ENCODE measurements around the gene PHACTR3. TPM values are rescaled to one million over a fixed set of nuclear protein-coding genes. Genes with fewer than 3 reads are reported as not detected.
"Not testable (repeated sequence)": the region's sequence is repeated elsewhere in the genome, so short reads cannot be mapped to it uniquely, and the experiment has no call there.

Gene PHACTR3
- total RNA-seq, result not detected

DNA sequence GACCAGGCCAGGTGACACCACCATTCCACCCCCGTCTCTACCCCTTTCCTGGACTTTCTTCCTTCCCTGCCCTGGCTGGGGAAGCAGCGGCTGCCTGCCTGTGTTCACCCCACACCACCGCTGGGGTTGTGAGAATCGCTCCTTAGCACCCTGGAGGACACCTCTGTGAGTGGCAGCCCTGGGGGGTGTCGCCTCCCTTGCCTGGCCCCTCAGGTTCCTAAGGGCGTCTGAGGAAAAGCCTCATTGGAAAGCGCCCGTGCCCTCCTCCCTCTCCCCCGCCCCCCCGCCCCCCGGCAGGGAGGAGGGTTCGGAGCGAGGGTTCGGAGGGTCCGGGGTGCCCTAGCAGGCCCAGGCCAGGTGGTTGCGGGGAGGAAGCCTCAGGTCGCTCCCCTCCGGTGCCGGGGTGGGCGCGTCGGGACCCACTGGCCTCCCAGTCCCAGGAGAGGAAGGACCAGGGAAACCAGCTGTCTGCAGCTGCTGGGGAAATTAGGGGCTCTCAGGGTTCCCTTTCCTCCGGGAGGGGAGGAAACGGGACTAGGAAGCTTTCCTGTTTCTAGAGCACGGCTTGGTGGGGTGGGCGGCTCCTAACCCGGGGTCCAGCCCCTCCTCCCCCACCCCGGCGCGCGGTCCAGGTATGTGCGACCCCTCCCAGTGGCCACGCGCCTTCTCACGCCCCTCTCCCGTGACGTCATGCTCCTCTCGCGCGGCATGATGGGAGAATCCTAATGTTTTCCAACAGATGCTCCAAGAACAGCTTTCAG is at the start of gene PHACTR3:
TSS of gene PHACTR3 (plus strand) at position 760 of the 761 bp plus-strand sequence. CDS start 475 bp downstream, outside the sequence.
- peaks cover 51% of the 10 kb centered on the region for H3K27me3 Mint-ChIP-seq

DNA sequence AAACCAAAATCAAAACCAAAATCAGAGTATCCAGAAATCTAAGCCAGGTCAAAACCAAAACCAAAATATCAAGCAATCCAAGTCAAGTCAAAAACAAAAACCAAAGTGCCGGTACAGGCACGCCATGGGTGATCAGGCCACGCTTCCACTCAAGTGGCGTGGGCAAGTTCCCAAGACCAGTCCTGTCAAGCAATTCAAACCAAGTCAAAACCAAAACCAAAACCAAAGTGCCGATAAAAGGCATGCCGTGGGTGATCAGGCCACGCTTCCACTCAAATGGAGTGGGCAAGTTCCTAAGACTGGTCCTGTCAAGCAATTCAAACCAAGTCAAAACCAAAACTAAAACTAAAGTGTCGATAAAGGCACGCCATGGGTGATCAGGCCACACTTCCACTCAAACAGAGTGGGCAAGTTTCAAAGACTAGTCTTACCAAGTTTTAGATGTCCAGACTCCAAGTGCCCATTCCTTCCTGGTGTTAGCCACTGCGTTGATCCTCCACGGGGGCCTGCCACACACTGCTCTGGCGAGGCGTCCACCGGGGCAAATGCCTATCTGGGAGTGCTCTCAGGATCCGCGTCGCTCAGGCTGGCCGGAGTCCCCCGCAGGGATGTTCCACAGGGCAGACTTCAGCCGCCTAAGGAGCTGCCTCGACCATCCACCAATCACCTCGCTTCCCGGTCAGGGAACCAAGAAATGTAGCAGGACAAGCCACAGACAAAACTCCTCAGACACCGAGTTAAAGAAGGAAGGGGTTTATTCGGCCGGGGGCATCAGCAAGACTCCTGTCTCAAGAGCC is 46.4 kb upstream of the PHACTR3 start:
- not testable (repeated sequence) for H3K4me1 Mint-ChIP-seq; ATAC-seq (replicated peaks); H3K36me3 Mint-ChIP-seq (ENCODE audit: low read depth)

More for the DNA sequence above, at the start of gene PHACTR3:
- H3K36me3 Mint-ChIP-seq (ENCODE audit: low read depth), result no peaks in the 10 kb centered on the region
- no peak within 1 kb of the TSS for H3K4me3 Mint-ChIP-seq
- H3K4me1 Mint-ChIP-seq, result no peaks in the 10 kb centered on the region
- H3K9me3 Mint-ChIP-seq, result no peaks in the 10 kb centered on the region
- no peak within 1 kb of the TSS for H3K27ac Mint-ChIP-seq
- no peak for ATAC-seq (replicated peaks)

DNA sequence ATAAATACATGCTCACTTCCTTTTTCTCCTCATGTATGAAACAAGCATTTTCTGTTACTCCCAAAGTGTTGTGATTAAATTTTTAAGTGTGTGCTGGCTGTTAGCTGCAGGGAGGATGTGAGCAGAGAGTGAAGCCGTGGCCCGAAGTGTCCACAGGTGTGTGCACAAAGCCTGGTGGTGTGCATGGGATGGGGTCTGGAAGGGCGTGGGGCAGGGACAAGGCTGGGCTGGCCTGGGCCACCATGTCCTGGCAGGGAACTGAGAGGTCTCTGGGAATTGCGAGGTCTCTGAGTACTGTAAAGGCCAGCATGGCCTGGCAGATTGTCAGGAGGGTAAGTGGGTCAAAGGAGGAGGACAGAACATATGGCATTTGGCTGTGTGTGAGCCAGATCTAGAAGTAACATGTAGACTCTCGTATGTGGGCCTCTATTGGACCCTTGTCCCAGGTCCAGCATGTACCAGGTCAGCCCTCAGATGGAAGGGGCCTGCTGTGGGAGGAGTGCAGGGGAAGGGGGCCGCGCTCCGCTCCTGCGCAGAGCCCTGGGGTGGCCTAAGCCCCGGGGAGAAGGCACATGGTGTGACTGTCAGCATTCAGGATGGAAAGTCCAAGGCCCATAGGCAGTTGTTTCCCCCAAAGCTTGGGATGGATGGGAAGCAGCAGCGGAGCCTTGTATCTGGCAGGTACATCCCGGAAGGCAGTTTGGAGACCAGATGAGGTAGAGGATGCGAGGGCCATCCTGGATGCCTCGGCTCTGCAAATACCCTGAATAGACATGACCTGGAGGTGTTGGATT is 45.1 kb upstream of the PHACTR3 start:
- Mint-ChIP-seq H3K36me3 (ENCODE audit: low read depth) (no peaks in the 10 kb centered on the region), H3K9me3 (no peaks in the 10 kb centered on the region), H3K27ac (no peak overlapping the region), H3K4me1 (peaks cover 4% of the 10 kb centered on the region), H3K27me3 (peaks cover 30% of the 10 kb centered on the region), H3K4me3 (no peak overlapping the region)
- ATAC-seq (replicated peaks), result no peak

More for the DNA sequence above, 46.4 kb upstream of the PHACTR3 start:
- H3K9me3 Mint-ChIP-seq, H3K27ac Mint-ChIP-seq, H3K4me3 Mint-ChIP-seq: not testable (repeated sequence)
- peaks cover 24% of the 10 kb centered on the region for H3K27me3 Mint-ChIP-seq

DNA sequence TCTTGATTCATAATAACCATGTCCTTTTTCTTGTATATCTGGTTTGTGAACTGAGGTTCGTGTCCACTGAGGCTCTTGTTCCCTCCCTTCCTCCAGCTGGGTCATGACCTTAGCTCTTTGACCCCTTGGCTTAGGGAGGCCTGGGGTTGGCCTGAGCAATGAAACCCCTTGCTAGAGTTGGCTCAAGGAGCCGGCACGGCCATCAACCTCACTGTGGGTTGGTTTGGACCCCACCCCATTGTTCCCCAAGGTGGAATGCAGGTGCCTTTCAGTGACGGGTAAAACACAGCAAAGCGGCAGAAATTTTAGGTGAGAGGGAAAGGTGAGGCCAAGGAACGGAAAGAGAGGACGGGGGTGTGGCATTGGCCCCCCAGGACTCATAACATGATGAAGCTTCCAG is 44.5 kb upstream of the PHACTR3 start:
- no peak overlapping the region for H3K4me3 Mint-ChIP-seq
- no peaks in the 10 kb centered on the region for H3K9me3 Mint-ChIP-seq
- ATAC-seq (replicated peaks), result no peak
- H3K36me3 Mint-ChIP-seq (ENCODE audit: low read depth), result no peaks in the 10 kb centered on the region
- no peak overlapping the region for H3K27ac Mint-ChIP-seq
- peaks cover 30% of the 10 kb centered on the region for H3K27me3 Mint-ChIP-seq
- H3K4me1 Mint-ChIP-seq, result peaks cover 4% of the 10 kb centered on the region

DNA sequence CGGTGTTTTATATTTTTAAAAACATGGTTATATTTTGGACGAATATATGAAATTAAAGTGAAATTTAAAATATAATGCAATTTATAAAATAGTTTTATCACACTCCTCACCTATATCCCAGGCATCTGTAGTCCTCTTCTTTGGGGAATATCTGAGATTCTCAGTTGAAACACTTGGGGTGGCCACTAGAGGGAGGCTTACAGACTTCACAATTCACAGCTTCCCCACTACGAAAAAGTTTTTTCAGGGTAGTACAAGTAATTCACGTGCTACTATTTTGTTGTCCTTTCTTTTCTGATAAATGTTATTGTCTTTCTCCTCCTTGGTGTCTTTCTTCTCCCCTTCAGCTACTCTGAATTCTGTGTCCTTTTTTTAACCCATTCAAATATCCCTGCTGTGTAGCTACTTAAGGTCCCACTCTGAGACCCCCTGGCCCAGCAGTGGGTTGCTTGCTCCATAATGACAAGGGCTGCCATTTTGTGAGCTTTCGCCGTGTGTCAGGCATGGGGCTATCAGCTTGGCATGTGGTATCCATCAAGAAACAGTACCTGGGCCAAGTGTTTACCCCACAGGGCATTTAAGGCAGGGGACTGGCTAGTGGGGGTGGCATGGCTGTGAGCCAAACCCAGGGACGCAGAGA is 43.6 kb upstream of the PHACTR3 start:
- H3K9me3 Mint-ChIP-seq, result no peaks in the 10 kb centered on the region
- peaks cover 26% of the 10 kb centered on the region for H3K27me3 Mint-ChIP-seq
- no peak overlapping the region for H3K27ac Mint-ChIP-seq
- no peaks in the 10 kb centered on the region for H3K36me3 Mint-ChIP-seq (ENCODE audit: low read depth)
- ATAC-seq (replicated peaks), result no peak
- peaks cover 4% of the 10 kb centered on the region for H3K4me1 Mint-ChIP-seq
- no peak overlapping the region for H3K4me3 Mint-ChIP-seq

DNA sequence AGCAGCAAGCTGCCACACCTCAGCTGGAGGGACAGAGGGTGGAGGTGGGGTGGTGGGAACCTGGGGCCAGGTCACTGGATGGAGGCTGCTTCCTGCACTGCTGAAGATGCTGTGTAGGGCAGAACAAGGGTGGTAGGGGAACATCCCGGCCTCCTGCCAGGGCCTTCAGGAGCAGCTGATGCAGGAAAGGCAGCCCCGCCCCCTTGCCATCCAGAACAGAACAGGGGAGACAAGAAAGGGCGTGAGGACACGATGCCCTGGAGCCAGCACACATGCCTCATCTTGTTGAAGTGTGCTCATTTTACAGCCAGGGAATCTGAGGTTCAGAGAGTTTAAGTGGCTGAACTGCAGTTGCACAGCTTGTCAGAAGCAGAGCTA is 43.1 kb upstream of the PHACTR3 start:
- ATAC-seq (replicated peaks), result no peak

DNA sequence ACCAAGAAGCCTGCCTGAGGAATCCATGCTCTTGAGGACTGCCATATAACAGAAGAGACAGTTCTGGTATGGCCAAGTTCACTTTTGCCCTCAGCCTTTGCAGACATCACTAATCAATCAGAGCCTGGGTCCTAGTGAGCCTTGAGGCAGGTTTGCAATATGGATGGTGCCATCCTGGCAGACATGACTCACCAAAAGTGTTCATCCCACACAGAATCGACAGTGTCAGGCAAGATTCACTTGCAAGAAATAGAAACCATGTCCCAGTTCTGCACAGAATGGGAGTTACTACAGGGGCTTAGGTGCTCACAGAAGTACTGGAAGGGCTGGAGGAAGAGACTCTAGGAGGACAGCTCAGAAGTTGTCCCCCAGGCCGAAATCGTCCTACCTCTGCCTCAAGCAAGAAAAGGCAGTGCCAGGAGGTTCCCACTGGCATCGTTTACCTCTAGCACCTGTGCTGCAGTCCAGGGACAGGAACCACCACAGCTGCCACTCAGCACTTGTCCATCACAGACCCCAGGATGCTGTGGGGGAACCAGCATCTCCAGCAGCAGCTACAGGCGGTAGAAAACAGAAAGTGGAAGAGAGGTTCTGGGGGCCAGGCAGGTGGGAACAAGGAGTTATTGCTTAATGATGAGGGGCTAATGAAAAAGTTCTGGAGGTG is 42.6 kb upstream of the PHACTR3 start:
- Mint-ChIP-seq H3K27me3 (peaks cover 22% of the 10 kb centered on the region), H3K27ac (no peak overlapping the region), H3K9me3 (no peaks in the 10 kb centered on the region), H3K4me3 (no peak overlapping the region), H3K36me3 (ENCODE audit: low read depth) (no peaks in the 10 kb centered on the region), H3K4me1 (peaks cover 4% of the 10 kb centered on the region)
- no peak for ATAC-seq (replicated peaks)

More for the DNA sequence above, 43.1 kb upstream of the PHACTR3 start:
- Mint-ChIP-seq H3K4me1 (peaks cover 4% of the 10 kb centered on the region), H3K9me3 (no peaks in the 10 kb centered on the region), H3K27me3 (peaks cover 22% of the 10 kb centered on the region), H3K36me3 (ENCODE audit: low read depth) (no peaks in the 10 kb centered on the region), H3K27ac (no peak overlapping the region), H3K4me3 (no peak overlapping the region)

DNA sequence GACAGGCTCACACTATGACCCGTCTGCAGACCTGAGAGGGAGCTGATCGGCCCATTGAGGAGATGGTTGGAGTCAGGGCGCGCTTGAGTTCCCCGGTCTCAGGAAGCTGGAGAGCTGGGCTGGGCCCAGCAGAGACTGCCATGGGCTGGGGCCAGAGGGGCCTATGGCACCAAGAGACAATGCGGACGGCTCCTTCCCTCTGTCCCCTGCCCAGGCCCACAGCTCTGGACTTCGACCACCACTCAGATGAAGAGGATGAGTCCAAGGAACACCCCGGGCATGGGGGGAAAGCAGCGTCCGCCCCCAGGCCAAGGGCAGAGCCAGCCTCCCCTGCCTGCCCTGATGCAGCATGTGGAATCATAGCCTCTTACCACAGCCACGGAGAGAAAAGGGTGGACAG is 40.2 kb upstream of the PHACTR3 start:
- H3K4me3 Mint-ChIP-seq, result no peak overlapping the region
- no peaks in the 10 kb centered on the region for H3K36me3 Mint-ChIP-seq (ENCODE audit: low read depth)
- H3K27ac Mint-ChIP-seq, result no peak overlapping the region
- peaks cover 23% of the 10 kb centered on the region for H3K27me3 Mint-ChIP-seq
- no peaks in the 10 kb centered on the region for H3K4me1 Mint-ChIP-seq
- no peaks in the 10 kb centered on the region for H3K9me3 Mint-ChIP-seq
- no peak for ATAC-seq (replicated peaks)

DNA sequence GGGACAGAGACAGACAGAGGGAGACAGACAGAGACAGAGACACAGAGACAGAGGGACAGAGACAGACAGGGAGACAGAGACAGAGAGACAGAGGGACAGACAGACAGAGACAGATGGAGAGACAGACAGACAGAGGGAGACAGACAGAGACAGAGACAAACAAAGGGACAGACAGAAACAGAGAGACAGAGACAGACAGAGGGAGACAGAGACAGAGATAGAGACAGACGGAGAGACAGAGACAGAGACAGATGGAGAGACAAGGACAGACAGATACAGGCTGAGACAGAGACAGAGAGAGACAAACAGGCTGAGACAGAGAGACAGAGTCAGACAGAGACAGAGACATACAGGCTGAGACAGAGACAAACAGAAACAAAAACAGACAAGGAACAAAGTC is 39.4 kb upstream of the PHACTR3 start:
- Mint-ChIP-seq H3K27ac (no peak overlapping the region), H3K36me3 (ENCODE audit: low read depth) (no peaks in the 10 kb centered on the region), H3K4me1 (no peaks in the 10 kb centered on the region), H3K9me3 (no peaks in the 10 kb centered on the region), H3K27me3 (peaks cover 28% of the 10 kb centered on the region), H3K4me3 (no peak overlapping the region)
- no peak for ATAC-seq (replicated peaks)

DNA sequence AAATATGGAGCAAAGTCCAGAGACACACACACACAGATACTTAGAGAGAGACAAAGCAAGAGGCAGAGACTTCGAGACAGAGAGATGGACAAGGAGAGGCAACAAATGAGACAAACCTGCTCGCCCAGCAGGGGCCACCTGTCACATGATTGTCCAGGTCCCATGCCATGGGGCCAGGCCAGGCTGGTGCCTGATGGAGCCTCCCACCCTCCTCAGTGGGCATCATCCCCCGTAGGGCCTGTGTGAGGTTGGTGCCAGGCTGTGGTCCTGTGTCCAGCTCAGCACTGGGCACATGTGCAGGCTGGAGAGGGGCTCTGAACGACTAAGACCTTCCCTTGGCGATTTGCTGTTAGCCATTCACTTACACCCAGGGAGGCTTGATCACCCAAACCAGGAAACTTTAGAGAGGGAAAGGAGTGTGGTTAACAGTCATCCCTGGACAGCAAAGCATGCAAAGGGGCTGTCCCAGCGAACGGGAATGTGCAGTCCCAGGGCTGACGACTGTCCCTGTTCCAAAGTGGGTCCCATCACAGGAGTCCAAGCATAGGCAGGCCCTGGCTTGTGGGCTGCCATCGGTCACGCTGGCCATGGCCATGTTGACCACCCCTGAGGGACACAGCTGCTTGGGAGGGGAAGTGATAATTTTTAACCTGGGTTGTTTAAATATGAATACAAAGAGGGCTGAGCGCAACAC is 38.4 kb upstream of the PHACTR3 start:
- no peaks in the 10 kb centered on the region for H3K4me1 Mint-ChIP-seq
- no peak overlapping the region for H3K27ac Mint-ChIP-seq
- peaks cover 25% of the 10 kb centered on the region for H3K27me3 Mint-ChIP-seq
- H3K36me3 Mint-ChIP-seq (ENCODE audit: low read depth), result no peaks in the 10 kb centered on the region
- no peaks in the 10 kb centered on the region for H3K9me3 Mint-ChIP-seq
- no peak overlapping the region for H3K4me3 Mint-ChIP-seq
- peak; percentile 62 for ATAC-seq (replicated peaks)

DNA sequence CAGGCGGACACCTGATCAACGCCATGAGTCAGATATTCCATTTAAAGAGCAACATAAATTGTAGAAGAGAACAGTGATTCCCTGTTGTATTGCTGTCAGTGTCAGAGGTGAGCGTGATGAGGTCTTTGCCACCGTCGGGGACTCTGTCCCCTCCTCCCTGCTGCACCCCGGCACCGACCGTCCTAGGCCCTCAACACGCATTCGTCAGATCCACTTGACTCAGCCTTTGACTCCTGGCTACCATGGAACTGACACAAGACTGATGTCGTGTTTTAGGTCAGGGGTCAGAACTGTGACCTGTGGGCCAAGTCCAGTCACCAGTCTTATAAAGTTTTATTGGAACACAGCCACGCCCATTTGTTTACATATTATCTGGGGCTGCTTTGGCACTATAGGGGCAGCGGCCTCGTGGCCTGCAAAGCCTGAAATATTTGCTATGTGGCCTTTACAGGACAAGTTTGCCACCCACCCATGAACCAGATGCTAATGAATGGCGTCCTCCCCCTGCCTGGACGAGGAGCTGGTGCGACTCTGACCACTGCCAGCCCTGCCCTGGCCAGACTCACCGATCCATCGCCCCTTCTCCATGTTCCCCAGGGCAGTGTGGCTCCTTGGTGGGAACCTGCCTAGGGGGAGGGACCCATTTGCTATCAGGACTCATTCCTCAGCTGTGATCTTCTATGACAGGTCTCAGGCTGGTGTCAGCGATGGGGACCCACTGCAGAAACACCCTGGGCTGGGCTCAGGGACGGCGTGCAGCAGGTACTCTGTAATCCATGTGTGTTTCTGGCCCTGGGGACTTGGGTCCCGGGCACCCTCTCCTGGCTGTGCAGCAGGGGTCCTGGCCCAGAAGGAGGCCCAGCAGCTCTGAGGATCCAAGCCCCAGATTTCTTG is 37.5 kb upstream of the PHACTR3 start:
- Mint-ChIP-seq H3K27ac (no peak overlapping the region), H3K27me3 (peaks cover 24% of the 10 kb centered on the region), H3K4me1 (no peaks in the 10 kb centered on the region), H3K9me3 (no peaks in the 10 kb centered on the region), H3K36me3 (ENCODE audit: low read depth) (no peaks in the 10 kb centered on the region), H3K4me3 (no peak overlapping the region)
- no peak for ATAC-seq (replicated peaks)

DNA sequence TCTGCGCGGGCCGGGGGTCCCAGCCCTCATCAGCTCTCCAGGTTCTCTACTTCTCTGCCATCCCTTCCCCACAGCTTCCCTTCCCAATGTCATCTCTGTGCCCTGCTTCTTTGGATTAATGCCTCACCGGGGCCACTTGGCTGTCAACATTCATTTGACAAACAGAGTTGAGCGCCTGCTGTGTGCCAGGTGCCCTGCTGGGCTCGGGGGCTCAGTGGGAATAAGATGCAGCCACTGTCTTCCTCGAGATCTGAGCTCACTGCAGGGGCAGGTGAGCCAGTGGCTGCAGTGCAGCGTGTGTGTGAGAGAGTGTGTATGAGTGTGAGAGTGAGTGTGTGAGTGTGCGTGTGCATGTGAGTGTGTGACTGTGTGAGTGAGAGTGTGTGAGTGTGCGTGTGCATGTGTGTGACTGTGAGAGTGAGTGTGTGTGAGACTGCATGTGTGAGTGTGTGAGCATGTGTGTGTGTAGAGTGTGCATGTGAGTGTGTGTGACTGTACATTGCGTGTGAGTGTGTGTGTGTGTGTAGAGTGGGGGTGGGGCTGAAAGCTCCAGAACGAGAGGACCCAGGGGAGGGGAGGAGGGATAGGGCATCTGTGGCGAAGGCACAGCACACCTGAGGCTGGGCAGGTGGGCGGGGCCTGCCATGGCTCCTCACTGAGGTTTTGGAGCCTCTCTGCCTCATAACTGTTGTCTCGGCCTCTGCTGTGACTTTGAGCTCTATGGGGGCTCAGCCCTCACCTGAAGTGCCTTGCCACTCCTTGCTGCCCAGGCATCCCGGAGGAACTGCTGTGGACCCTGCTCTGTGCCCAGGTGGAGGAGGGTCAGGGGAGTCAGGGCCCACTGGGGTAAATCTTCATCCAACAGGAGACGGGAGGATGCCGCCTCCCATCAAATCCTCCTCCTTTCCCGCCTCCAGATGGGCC is 36.5 kb upstream of the PHACTR3 start:
- Mint-ChIP-seq H3K9me3 (no peaks in the 10 kb centered on the region), H3K36me3 (ENCODE audit: low read depth) (no peaks in the 10 kb centered on the region), H3K4me1 (no peaks in the 10 kb centered on the region), H3K4me3 (no peak overlapping the region), H3K27me3 (peaks cover 26% of the 10 kb centered on the region), H3K27ac (no peak overlapping the region)
- ATAC-seq (replicated peaks), result no peak
